Uterus (tissue), 4 donors: Measurements from ENCODE around the gene TSTD1. TPM values are rescaled to one million over a fixed set of nuclear protein-coding genes. Genes with fewer than 3 reads are reported as not detected.

Experiments used
- DNase-seq, 2 donors: peaks; one replicate each; pipeline ENCODE4 v3.0.0-alpha.2; 2019 to 2020
- H3K27ac ChIP-seq, 2 donors: fragments of 200-600 bp; sonication (generic); 1 replicate in 1 of 2; 2 replicates in 1 of 2; pipeline ENCODE4 v1.5.1; 2016 to 2018
- H3K27me3 ChIP-seq, 2 donors: fragments of 200-600 bp; sonication (generic); one replicate each; pipeline ENCODE4 v1.5.1; 2018 to 2019; ENCODE audit warnings: control low read depth in 1 of 2
- H3K36me3 ChIP-seq, 2 donors: fragments of 200-600 bp; sonication (generic); one replicate each; pipeline ENCODE4 v1.5.1; 2019; ENCODE audit warnings: control low read depth in 1 of 2
- H3K4me1 ChIP-seq, 2 donors: fragments of 200-600 bp; sonication (generic); one replicate each; pipeline ENCODE4 v1.5.1; 2018 to 2019; ENCODE audit warnings: control low read depth in 1 of 2
- H3K4me3 ChIP-seq, 2 donors: fragments of 200-600 bp; sonication (generic); 1 replicate in 1 of 2; 2 replicates in 1 of 2; pipeline ENCODE4 v1.5.1; 2018 to 2019; ENCODE audit warnings: mild to moderate bottlenecking in 1 of 2
- H3K9me3 ChIP-seq, 2 donors: fragments of 200-600 bp; sonication (generic); one replicate each; pipeline ENCODE4 v1.5.1; 2019; ENCODE audit warnings: control low read depth in 1 of 2
- CTCF ChIP-seq, 4 experiments: fragments of 200-600 bp in 2 of 4; fragments of 450-650 bp in 2 of 4; sonication (generic) in 2 of 4; IDR thresholded peaks; one replicate each; pipeline ENCODE4 v1.5.1; 2016 to 2019; ENCODE audit warnings: antibody characterized with exemption in 4 of 4, mild to moderate bottlenecking in 2 of 4, moderate library complexity in 1 of 4
- POLR2A ChIP-seq, 2 donors: fragments of 450-650 bp; IDR thresholded peaks; one replicate each; pipeline ENCODE4 v1.6.1; 2016; ENCODE audit warnings: antibody characterized with exemption in 2 of 2, mild to moderate bottlenecking in 1 of 2, moderate library complexity in 1 of 2
- intact Hi-C: fragments of 100-400 bp; cut with DNase I; formaldehyde crosslinking; loops from one replicate; pipeline ENCODE4 v1.15.1; 2023; ENCODE audit warnings: low total_unique reads
- total RNA-seq, 4 donors: library from RNA; depleted of rRNA in 3 of 4; stranded (reverse); fragments of >200 nt in 3 of 4; gene quantifications; one replicate each; pipeline versions ENCODE4 v1.1.0 to v1.2.4, GENCODE V29; 2014 to 2023
- donor health status: DM: yes; HTN: yes; CAD: no.

TSTD1 gene
- total RNA-seq, 4 donors from 2014 or later: 5.6 to 20.3 TPM; not detected in 2

GRCh38 chr1:161082996-161083747 is 44.4 kb upstream of the TSTD1 start:
- H3K4me3 ChIP-seq: no peak overlapping the region
- no peaks in the 10 kb centered on the region for H3K4me1 ChIP-seq
- intact Hi-C loops: no loop called here
- H3K36me3 ChIP-seq: no peaks in the 10 kb centered on the region
- no peaks in the 10 kb centered on the region for H3K27me3 ChIP-seq
- TF ChIP-seq POLR2A (IDR thresholded peaks at IDR 0.05) (no peak), CTCF (IDR thresholded peaks at IDR 0.05) (no peak)
- H3K9me3 ChIP-seq: no peaks in the 10 kb centered on the region
- DNase-seq: peak in 1 of 2 donors; percentile 28
- no peak overlapping the region for H3K27ac ChIP-seq

- Histone ChIP-seq H3K27ac (no peak overlapping the region), H3K4me1 (no peaks in the 10 kb centered on the region), H3K36me3 (no peaks in the 10 kb centered on the region), H3K27me3 (no peaks in the 10 kb centered on the region), H3K4me3 (no peak overlapping the region), H3K9me3 (no peaks in the 10 kb centered on the region)
- intact Hi-C loops: no loop called here
- no peak for TF ChIP-seq POLR2A (IDR thresholded peaks at IDR 0.05)
- no peak for TF ChIP-seq CTCF (IDR thresholded peaks at IDR 0.05)
- DNase-seq: no peak
These were observed 43.7 kb upstream of the TSTD1 start for GRCh38 chr1:161082483-161082882.

GRCh38 chr1:161081519-161081918 is 42.8 kb upstream of the TSTD1 start:
- H3K36me3 ChIP-seq: no peaks in the 10 kb centered on the region
- no peaks in the 10 kb centered on the region for H3K4me1 ChIP-seq
- intact Hi-C loops: no loop called here
- no peaks in the 10 kb centered on the region for H3K9me3 ChIP-seq
- TF ChIP-seq POLR2A (IDR thresholded peaks at IDR 0.05): no peak
- TF ChIP-seq CTCF (IDR thresholded peaks at IDR 0.05): no peak
- no peak overlapping the region for H3K27ac ChIP-seq
- DNase-seq: no peak
- H3K4me3 ChIP-seq: no peak overlapping the region
- no peaks in the 10 kb centered on the region for H3K27me3 ChIP-seq

GRCh38 chr1:161080441-161081405 is 42.0 kb upstream of the TSTD1 start:
- no peak for DNase-seq
- TF ChIP-seq CTCF (IDR thresholded peaks at IDR 0.05): no peak
- no peak for TF ChIP-seq POLR2A (IDR thresholded peaks at IDR 0.05)
- intact Hi-C loops: no loop called here
- no peak overlapping the region for H3K27ac ChIP-seq
- H3K36me3 ChIP-seq: no peaks in the 10 kb centered on the region
- H3K27me3 ChIP-seq: no peaks in the 10 kb centered on the region
- H3K9me3 ChIP-seq: no peaks in the 10 kb centered on the region
- H3K4me1 ChIP-seq: no peaks in the 10 kb centered on the region
- no peak overlapping the region for H3K4me3 ChIP-seq
